Upper lobe of left lung (tissue), 4 donors: ENCODE data around the gene KCNJ11.

Source experiments
- CTCF ChIP-seq, 6 experiments: fragments of 450-650 bp in 4 of 6; fragments of 200-600 bp in 2 of 6; sonication (generic) in 2 of 6; IDR thresholded peaks; one replicate each; pipeline ENCODE4 v1.5.1; 2016 to 2019; ENCODE audit warnings: antibody characterized with exemption in 6 of 6
- POLR2A ChIP-seq, 4 donors: fragments of 450-650 bp; IDR thresholded peaks; one replicate each; pipeline ENCODE4 v1.5.1; 2016 to 2017; ENCODE audit warnings: antibody characterized with exemption in 4 of 4, mild to moderate bottlenecking in 2 of 4

GRCh38 chr11:17407575-17407974 lies 19.1 kb upstream of the KCNJ11 start:
- TF ChIP-seq CTCF (IDR thresholded peaks at IDR 0.05) (no peak), POLR2A (IDR thresholded peaks at IDR 0.05) (no peak)
